HG02763 (cell line): ENCODE results near the gene DGCR6L.
"Not testable (repeated sequence)": the region's sequence is repeated elsewhere in the genome, so short reads cannot be mapped to it uniquely, and the experiment has no call there.

ENCODE experiments used
- ATAC-seq: cut with Tn5 transposase; IDR thresholded peaks from one replicate; pipeline ENCODE4 v1.9.1; 2021; ENCODE audit warnings: mild to moderate bottlenecking, moderate library complexity; ENCODE audit not compliant: unreplicated experiment

DGCR6L gene

DNA sequence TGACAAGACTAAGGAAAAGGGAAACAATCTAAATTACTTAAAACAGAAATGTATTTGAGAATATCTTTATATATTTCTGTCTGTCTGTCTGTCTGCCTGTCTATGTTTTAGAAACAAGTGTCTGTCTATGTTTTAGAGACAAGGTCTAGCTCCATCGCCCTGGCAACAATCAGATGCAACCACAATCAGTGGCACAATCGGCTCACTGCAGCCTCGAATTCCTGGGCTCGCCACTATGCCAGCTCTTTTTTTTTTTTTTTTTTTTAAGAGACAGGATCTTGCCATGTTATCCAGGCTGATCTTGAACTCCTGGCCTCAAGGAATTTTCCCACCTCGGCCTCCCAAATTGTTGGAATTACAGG, 8.7 kb upstream of the DGCR6L start:
- not testable (repeated sequence) for ATAC-seq

DNA sequence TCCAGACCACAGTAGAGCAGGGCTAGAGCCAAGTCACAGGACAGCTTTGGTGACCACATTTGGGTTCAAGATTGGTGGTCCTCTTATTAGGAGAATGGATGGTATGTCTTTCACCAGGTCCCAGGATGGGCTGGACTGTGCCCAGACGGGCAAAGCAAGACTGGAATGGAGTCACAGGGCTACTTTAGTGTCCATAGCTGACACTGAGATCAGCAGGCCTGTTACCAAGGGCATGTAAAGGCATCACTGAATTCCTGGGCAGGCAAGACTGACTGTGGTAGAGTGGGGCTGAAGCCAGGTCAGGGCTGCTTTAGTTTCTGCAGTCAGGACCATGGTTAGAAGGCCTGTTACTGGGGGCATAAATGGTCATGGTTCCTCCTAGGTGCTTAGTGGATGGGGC, 6.1 kb upstream of the DGCR6L start:
- not testable (repeated sequence) for ATAC-seq

DNA sequence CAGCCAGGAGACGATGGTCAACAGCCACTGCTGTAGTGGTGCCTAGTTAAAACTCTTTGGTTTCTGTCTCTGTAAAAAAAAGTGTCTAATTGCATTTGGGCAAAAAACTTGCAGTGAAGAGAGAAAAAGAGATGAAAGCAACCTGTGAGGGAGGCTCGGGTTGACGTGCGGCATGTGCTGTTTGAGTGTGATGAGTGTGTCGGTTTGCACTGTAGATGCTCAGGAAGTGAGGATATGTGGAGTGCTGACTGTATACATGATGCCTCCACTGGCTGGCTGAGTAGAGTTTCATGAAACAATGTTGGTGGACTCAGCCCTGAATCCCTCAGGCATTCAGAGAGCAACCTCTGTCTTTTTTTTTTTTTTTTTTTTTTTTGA, 4.3 kb upstream of the DGCR6L start:
- ATAC-seq: no peak

DNA sequence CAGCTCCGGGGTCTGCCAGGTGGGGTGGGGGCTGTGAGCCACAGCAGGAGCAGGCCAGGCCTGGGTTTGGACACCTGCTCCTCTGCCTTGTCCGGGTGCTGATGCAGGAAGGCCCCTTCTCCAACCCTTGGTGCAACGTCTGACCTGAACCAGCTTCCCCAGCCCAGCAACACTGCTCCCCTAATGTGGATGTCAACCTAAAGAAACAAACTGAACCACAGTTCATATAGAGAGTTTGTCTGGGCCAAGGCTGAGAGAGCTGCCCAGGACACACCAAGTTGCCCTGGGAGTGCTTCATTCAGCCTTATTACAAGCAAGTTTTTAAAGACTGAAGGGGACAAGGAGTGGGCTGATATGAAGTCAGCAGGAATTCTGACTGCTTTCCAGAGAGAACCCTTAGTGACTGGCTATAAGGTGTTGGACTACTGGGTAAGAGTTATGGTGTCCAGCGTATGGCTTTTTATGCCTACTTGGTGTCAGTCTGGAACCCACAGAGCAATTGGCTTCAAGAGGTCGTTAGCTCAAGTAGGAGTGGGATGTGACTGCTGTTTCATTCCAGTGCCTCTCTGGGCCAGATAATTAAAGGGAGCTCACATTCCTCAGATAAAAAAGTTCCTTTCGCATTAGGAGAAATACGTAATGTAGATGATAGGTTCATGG, 1.8 kb upstream of the DGCR6L start:
- not testable (repeated sequence) for ATAC-seq

DNA sequence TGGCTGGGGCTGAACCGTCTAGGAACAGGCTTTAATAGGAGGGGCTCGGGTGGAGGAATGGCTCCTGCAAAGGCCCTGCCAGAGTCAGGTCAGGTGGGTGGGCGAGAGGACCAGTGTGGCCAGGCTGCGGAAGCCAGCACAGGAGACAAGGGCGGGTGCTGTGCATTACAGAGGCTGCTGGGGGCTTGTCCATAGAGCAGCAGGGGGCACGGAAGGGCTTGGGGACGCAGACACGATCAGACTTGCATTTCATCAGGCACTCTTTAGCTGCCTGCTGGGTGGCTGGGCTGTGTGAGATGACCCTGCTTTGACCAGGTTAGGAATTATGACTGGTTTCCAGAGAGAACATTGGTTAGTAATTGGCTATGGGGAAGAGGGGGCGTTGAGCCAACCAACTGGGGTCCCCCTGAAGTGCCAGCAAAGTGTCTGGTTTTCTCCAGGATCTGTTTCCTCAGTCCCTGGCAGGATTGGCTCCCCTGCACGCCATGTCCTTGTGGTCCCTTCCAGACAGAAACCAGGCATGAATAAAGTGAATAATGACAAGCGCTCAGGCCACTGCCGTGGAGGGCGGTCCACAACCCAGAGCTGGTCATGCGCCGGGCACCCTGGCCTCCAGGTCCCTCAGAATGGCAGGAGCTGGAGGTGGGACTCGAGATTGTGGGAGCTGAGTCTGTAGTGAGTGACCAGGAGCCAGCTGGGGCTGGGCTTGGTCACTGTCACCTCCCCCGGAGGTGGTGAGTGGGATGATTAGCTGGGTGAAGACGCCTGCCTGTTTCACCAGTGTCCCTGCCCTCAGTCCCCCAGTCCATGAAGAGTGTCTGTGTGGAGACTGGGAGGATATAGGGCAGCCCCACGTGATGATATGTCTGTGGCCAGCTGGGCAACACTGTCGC, 1.0 kb upstream of the DGCR6L start:
- ATAC-seq: not testable (repeated sequence)

DNA sequence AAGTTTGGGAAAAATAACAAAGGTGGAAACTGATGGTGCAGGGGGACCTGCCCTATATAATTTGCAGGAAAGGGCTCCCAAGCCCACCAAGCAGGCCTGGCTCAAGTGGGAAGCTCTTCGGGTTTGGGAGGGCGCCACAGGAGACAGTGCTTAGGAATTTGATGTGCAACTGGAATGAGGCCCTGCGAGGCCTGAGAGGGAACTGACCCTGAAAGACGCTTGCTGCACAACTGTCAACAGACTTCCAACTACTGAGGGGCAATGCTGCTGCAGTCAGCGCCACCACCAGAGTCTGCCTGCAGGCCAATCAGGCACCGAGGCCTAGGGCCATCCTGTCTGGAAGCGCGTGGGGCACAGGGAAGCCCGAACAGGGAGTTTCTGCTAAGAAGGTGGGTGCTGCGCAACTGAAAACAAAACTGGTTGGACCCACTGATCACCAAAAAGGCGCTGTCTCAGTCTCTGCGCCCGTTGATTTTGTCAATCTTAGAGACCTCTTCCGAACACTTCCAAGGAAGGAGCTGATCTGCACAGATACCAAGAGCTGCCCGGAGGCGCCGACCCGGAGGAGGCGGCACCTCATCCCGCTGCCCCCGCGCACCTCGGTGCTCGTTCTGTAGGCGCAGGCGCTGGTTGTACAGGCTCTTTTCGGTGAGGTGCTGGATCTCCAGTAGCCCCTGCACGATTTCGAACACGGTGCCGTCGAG, 667 bp downstream of the DGCR6L start:
- peak; percentile 8 for ATAC-seq

DNA sequence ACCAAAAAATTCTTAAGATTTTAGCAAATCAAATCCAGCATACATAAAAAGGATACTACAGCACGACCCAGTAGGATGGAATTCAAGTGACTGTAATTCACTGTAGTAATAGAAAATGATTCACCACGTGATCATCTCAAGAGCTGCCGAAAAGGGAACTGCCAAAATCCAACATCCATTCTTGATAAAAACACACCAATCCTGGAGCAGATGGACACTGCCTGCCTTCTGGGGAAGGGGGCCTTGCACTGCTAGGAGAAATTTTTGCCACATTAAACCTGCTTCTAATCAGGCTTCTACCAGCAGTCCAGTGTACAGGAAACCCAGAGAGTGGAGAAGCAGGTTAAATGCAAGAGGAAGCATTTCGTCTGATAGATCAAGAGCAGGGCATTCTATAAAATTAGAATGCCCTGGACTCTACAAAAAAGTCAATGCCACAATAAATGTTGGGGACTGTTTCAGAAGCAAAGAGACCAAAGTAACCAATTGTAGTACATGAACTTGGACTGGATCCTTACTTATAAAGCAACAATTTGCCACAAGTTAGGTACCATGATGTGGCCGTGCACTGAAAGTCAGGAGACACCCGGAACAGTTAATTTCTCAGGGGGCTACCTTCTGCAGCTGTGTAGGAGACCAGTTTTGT, 1.7 kb downstream of the DGCR6L start:
- ATAC-seq: not testable (repeated sequence)

DNA sequence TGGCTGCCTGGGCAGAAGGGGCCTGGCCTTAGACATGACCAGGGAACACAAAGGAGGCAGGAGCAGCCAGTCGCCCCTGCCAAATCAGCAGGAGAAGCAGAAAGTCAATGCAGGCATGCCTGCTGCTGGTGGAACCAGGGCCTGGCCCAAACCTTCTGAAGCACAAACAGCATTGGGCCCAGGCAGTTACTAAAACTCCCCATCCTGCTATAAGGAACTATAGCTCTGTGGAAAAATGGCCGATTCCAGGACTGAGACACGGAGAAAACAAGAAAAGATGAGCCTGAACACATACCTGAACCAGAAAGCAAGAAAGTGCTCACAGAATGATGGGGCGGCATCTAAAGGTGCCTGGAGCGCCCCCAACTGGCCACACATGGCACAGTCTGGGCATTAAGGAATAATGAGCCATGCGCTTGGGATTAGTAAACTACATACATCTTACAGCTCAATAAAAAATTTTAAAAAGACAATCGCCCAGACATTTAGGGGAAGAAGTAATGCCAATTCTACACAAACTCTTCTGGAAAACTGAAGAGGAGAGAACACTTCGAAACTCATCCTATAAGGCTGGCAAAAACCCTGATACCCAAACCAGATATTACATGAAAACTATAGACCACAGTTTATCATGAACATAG, 2.3 kb downstream of the DGCR6L start:
- ATAC-seq: not testable (repeated sequence)

DNA sequence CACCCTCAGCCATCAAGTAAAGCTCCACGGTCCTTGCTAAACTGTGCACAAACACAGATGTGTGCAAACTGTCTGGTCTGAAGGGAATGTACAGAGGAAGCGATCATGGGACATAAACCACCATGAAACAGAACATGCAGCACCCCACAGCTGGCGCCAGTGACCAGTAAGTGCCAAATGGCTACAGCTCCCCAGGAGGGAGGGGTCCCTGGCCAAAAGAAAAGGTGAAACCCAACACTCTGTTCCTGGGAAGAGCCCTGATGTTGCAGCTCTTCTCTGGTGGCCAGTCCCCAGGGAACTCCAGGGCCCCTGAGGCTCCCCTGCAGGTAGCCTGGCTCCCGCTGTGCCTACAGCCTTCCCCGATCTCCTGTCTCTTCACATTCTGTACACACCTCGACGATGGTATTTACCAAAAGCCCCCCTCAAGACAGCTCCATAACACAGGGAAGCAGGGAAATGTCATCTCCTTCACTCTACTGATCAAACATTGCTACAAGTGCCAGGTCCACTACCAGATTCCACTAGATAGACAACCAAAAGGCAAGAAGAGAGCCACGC, 2.9 kb downstream of the DGCR6L start:
- ATAC-seq: no peak

DNA sequence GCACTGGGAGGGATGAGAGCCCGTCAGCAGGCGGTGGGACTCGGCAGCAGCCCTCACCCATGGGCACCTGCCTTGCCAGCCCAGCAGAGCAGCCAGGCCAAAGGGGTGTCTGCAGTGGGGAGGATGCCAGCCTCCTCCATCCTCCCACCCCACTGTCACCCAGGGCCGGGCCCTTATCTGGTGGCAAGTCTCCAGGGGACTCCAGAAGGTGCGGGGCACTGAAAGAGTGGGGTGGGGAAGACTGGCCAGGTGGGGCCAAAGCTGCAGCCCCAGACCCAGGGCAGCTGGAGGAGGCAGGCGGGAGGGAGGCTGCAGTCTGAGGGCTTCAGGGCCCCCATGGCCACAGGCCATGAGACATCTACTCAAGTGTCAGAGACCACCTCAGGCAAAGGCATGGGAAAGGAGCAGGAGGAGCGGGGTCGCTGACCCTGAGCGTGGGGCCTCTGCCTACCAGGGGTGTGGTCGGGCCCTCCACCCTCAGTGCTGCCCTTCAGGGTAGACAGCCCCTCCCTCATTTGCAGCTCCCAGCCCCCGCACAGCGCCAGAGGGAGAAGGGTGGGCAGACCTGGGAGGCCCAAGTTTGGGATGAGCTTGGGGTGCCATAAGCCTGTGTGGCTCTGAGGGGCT, 3.5 kb downstream of the DGCR6L start:
- no peak for ATAC-seq

DNA sequence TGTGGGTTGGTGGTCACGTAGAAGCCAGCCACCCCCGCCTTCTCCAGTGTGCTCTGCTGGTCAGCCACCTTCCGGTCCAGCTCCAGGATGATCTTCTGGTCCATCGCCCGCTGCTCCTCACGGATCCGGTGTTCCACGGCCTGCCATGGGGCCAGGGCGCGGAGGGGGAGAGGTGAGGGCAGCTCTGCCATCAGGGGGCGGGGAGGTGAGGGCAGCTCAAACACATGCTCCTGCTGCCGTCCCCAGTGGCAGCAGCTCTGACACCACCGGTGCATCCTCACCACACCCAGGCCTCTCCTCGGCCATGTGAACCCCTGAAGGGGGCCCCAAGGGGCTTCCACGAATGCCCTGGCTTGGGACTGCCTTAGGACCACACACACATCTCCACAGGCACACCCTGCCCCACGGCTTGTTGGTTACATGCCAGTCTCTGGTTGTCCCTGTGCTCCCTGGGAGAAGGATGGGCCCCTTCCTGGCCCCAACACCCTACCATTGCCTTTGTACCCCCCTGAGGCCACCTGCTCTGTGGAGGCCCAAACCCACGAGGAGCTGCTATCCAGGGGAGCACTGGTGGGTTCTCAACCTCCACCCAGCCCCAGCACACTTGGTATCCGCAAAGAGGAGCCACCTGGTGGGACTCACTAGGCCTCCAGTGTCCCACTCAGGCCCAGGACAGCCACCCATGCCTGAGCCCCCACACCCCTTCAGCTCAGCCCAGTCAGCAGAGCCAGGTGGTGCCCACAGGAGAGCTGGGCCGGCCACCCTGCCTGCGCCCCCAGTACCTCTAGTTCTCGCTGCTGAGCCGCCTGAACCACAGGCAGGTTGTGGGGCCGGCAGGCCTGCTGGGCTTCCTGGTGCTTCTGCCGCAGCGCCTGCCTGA, 4.3 kb downstream of the DGCR6L start:
- no peak for ATAC-seq

DNA sequence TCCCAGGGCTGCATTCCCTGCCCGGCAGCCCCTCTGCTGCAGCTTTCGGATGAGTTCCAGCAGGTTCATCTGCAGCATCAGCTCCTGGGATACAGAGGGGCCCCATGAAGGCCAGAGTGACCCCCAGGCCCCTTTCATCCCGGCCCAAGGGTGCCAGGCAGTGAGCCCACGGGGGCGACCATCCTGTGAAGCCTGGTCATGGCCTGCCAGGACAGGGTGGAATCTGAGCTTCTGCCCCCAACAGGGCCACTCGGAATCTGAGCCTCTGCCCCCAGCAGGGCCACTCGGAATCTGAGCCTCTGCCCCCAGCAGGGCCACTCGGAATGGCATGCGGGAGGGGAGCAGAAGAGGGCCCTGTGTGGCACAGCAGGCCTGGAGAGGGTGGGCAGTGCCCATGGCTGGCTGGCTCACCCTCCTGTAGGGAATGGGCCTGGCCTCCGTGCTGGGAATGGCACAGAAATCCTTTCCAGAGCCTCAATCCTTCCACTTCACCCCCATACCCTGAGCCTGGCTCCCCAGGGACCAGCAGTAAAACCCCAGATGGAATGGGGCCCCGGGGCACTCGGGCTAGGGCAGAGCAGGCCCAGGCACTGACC, 5.0 kb downstream of the DGCR6L start:
- not testable (repeated sequence) for ATAC-seq

DNA sequence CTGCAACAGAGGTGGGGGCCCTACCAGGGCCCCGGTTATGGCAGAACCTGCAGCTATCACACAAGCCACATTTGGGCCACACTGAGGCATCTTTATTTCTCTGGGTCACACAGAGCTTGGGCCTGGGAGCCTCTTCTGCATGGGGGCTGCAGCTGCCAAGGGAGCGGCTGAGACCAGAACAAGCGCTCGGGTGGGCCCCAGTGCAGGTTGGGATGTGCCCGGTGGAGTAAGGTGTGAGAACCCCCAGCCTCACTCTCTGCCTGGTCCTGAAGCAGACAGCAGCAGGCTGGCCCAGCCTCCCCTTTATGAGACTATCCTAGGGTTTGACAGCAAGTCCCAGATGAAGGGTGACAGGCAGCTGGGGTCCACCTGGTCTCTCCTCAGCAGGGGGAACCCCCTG, 5.7 kb downstream of the DGCR6L start:
- ATAC-seq: not testable (repeated sequence)

DNA sequence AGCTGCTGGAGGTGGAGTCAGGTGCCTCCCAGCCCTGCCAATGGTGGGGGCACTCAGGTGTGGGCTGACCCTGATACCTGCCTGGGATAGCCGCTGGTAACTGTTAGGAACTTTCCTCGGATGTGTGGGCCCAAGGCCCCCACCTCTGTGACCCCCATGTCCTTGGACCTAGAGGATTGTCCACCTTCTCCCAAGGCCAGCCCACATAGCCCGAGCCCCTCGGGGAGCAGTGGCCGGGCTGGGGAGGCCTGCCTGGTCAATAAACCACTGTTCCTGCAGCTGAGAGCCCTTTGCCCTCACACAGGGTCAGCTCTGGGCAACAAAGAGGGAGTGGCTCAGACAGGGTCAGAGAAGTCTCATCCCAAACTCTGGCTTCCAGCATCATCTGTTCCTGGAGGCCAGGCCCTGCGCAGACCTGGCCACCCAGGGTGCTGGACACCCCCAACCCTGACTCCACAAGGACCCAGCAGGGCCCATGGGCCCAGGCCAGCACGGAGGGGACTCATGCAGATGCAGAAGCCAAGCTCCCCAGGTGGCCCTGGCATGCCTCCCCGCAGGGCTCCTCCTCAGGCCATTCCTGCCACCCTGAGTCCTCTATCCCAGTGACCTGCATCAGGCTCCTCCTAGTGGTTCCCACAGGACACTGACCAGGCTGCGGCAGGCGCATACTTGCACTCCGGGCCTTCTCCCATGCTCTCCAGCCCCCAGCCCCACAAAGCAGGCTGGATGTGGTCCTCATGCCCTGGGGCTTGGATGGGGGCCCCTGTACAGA, 6.4 kb downstream of the DGCR6L start:
- ATAC-seq: not testable (repeated sequence)

DNA sequence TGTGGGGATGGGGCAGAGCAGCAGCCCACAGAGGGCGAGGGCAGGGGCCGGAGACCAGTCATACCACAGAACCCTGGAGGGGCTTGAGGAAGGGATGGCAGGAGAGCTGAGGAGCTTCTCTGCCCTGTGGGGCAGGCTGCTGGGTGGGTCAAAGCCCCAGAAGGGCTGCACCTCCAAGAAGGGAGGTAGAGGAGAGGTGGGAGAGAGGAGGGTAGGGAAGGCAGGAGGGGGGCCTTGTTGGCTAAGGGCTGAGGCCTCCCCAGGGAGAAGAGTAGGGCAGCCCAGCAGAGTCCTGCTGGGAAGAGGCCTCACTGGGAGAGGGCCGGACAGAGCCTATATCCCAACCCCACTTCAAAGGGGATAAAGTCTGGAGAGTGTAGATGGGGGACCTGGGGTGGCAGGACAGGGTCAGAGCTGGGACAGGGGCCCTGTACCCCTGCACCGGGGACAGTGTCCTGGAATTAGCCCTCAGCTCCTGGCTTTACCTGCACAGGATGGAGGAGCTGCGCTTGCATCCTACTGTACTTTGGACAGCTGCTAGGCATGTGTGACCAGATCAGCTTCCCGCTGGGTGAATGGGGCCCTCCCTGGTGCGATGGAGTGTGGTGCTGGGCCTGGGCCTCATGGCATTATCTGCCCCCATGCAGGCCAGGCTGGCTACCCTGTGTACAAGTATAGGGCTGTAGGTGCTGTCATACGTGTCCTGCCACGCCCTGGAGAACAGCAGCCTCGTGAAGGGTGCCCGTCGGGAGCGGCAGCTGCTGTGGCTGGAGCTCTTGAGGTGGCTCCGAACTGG, 7.3 kb downstream of the DGCR6L start:
- ATAC-seq: no peak

DNA sequence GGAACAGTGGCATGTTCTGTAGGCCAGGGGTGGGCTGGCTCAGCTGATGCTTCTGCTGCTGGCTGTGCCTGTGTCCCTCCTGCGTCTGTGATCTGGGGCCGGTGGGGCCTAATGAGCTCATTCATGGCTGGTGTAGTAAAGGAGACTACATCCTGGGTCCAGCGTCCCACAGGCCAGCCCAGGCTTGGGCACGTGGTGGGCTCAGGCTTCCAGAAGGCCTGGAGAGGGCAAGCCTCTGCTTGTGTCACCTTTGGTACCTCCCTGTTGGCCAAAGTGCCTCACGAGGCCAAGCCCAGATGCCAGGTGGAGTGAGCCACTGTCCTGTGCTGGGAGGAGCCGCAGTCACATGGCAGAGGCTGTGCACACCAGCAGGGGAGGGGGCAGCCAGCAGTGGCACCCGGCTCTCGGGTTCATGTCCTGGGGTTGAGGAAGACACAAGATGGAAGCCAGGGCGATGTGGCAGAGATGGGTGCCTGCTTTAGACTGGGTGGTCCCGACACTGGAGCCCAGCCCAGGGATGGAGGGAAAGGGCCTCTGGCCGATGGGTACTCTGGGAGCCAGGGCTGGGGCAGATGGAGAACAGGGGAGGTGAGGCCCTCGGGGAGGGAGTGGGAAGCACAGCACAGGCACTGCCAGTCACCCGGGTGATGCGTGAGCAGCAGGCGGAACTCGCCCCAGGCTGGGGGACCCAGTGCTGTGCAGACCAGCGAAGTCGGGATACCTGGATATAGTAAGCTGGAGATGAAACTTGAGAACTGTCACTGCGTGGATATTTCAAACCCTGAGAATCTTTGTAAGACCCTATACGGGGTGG, 8.4 kb downstream of the DGCR6L start:
- not testable (repeated sequence) for ATAC-seq
